GM08714 (cell line): ENCODE data around the gene REPIN1.
A peak's percentile ranks its signal among the peaks of the same experiment; 100 is the strongest.

Experiments
- H3K4me3 ChIP-seq: fragments of 200-500 bp; sonication (Bioruptor generic); 2 replicates; pipeline ENCODE4 v1.5.1; 2014; ENCODE audit warnings: mild to moderate bottlenecking, low read length, inconsistent platforms
- ZNF274 ChIP-seq: IDR thresholded peaks from 2 replicates; pipeline ENCODE4 v1.6.1; 2012; ENCODE audit warnings: mild to moderate bottlenecking, low read depth, low read length

Gene REPIN1

DNA sequence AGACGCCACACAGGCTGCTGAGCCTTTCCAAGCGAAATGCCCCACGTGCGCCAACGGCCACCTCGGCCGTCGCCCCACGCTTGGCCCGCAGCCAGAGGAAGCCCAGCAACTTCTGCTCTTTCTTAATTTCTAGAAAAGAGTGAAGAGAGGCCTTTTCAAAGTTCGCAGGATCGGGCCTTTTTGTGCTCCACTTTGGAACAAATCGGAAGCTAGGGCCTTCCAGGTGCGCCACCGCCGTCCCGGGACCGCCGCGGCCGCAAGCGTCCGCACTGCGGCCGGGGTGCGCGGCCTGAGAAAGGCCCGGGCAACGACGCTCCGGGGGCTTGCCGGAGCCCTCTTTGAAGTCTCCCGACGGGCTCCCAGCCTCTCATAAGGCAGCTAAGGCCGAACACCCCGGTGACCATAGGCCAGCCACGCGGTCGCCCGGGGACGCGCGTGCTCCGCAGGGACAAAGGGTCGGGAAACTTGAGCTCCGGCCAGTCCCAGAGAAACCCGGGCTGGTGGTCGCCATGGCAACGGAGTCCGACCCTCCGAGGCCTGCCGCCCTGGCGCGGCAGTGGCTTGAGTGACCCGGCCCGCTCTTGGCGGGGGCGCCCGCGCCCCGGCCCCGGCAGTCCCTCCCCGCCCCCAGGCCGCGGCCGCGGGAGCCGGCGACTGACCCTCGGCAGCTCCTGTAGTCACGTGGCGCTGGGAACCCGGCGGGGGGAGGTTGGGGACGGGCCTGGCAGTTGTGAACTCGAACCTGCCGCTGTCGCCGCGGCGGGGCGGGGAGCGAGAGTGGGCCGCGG is at the start of gene REPIN1:
Gene REPIN1, plus strand, starts transcription at position 727 of the 788 bp plus-strand sequence. CDS start 890 bp downstream, outside the sequence.
- H3K4me3 ChIP-seq, result peak within 1 kb of the TSS; percentile 77
- TF ChIP-seq ZNF274, result no peak

DNA sequence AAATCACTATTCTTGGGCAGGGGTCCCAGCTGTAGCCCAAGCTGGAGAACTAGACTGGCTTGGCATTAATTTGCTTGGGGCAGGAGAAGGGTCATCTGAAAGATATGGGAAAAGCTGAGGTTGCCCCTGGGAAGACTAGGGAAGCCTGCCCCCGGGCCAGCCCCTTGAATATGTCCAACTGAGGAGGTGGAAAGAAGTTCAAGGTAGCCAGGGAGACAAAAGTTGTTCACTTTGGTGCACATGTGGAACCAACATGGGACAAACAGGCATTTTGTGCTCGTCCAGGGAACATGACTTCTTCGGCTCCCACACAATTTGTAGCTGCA is 46.9 kb upstream of the REPIN1 start:
- TF ChIP-seq ZNF274, result no peak
- H3K4me3 ChIP-seq, result peak overlapping the region; percentile 88; the same call in 1 of the 2 replicates

DNA sequence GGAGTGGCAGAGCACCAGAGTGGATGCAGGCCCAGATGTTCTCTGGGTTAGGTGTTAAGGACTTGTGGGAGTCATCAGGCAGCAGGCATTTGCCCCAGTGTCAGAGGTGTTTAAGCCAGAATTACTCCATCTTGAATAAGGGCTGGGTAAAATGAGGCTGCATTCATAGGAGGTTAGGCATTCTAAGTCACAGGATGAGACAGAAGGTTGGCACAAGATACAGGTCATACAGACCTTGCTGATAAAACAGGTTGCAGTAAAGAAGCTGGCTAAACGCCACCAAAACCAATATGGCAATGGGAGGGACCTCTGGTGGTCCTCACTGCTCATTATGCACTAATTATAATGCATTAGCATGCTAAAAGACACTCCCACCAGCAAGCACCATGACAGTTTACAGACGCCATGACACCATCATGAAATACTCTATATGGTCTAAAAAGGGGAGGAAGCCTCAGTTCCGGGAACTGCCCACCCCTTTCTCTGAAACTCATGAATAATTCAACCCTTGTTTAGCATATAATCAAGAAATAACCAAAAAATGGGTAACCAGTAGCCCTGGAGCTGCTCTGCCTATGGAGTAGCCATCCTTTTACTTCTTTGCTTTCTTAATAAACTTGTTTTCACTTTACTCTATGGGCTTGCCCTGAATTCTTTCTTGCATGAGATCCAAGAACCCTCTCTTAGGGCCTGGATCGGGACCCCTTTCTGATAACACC is 46.3 kb upstream of the REPIN1 start:
- peak overlapping the region; percentile 88 for H3K4me3 ChIP-seq

DNA sequence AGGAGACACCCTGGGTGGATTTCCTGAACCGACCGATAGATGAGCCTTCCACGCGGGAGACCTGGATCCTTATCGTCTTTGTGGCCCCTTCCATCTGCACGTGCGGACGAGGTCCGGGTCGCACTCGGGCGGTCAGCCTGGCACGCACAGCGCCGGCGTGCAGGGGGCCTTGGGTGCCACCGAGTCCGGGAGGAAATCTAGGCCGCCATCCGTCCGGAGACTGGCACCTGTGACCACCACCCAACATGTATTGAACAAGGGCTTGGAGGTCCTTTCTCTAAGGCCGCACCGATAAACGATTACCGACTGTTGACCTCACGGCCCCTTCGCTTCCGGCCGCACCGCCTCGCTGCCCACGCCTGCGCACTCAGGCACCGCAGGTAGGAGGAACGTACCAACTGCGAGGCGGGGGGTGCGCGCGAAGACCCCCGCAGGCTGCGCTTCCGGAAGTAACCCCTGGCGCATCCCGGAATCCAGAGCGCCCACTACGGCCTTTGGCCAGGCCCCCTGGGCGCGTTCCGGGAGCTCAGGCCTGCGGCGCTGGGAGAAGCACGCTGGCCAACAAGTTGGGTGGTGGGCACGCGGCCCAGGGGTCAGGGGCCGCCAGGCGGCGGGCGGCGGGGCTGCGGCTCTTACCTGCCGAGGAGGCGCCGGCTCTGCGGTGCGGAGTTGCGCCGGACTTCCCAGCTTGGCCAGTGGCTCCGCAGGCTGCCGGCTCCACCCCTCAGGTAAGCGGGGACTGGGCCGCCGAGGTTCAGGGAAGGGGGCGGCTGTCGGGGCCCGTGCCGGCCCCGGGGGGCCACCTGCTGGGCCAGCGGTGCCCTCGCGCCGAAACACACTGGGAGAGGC is 45.6 kb upstream of the REPIN1 start, which contains the start of the genes ACTR3C and LRRC61:
Gene ACTR3C, minus strand, starts transcription at position 713 of the 849 bp plus-strand sequence. CDS start 28,249 bp downstream, outside the sequence.
Gene LRRC61, plus strand, starts transcription at position 523 of the 849 bp plus-strand sequence. CDS start 13,507 bp downstream, outside the sequence.
- no peak for TF ChIP-seq ZNF274
- H3K4me3 ChIP-seq, result peak within 1 kb of the TSS; percentile 88

More for the DNA sequence above, 46.3 kb upstream of the REPIN1 start:
- no peak for TF ChIP-seq ZNF274

DNA sequence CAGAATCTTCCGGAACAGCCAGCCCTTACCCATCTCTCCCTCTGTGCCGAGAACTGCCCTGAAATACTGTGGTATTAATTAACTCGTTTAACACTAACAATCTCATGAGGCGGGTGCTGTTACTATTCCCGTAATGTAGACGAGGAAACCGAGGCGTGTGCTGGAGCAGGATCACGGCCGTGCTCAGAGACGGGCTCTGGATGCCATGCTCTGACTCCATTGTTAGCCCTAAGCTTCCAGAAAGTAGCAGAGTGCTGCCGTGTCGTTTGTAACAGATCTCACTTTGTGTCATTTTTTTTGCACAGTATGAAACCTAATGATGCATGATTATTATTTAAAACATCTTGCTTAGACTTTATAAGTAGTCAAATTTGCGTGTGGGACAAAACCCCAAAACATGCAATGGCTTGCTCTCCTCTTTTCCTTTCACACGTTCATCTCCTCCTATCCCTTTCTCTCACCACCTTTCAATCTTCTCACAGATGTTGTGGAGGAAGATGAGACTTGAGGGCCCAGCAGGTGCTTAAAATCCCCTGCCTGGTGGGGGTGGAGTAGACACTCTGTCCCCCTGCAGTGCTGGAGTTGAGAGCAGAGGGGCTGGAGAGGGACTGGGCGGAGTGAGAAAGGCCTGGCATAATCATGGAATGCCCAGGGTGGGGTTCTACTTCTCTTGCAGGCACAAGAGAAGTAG is 44.8 kb upstream of the REPIN1 start:
- no peak for TF ChIP-seq ZNF274
- peak overlapping the region; percentile 88 for H3K4me3 ChIP-seq

DNA sequence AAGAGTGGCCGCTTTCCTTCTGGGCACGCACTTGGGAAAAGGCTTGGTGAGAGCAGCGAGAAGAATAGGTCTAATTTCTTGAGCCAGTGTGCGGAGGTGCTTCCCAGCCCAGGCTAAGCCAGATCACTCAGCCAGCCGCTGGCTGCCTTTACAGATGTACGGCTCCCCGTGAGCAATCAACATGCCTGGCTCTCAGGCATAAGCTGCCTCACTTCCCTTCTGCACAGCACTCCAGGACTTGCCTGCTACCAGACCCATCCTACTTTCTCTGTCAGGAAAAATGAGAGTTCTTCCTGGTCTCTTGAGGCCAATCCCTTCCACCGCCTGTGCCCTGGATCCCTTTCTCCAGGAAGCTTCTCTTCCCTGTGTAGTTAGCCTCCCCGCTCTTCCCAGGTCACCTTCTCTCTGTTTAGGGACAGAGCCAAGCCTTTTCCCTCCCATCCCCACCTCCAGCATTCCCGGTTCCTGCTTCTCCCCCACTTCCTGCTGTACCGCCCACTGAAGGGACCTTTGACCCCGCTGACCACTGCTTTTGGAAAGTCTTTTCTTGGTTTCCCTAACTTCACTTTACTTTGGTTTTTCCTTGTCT is 44.2 kb upstream of the REPIN1 start:
- no peak for TF ChIP-seq ZNF274
- H3K4me3 ChIP-seq, result peak overlapping the region; percentile 88; the same call in 1 of the 2 replicates

DNA sequence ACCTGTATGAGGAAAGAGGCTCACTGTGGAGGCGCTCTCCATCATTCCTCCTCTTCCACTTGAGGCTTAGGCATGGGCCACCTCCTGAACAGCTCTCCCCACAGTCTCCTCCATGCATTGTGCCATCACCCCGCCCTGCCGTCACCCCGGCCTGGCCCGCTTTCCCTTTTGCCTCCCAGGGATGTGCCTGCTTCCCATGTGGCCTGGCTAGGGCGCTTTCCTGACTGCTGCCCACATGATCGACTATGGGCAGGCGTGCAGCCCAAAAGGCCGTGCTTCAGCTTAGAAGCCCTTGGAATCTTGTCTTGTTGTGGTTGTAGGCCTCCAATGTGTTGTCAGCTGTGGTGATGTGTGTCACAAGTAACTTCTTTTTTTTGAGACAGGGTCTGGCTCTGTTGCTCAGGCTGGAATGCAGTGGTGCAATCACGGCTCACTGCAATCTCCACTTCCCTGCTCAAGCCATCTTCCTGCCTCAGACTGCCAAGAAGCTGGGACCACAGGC is 43.5 kb upstream of the REPIN1 start:
- TF ChIP-seq ZNF274, result no peak
- no peak overlapping the region for H3K4me3 ChIP-seq

DNA sequence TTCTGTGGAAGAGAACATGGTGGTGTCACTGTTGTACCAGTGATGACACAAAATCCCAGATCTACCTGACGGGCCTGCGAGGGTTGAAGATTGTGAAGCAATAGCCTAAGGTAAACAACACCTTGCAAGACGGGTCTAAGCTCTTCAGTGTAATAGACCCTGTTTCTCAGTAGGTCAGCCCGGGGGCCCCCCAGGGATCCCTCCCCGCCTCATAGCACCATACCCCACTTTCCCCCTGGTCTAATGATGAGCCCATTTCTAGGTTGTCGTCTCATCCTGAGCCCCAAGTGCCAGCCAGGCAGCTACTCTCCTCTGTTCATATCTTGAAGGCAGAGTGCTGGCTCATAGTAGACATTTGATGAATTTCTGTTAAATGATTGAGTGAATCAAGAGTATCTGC is 42.7 kb upstream of the REPIN1 start:
- no peak for TF ChIP-seq ZNF274
- no peak overlapping the region for H3K4me3 ChIP-seq

DNA sequence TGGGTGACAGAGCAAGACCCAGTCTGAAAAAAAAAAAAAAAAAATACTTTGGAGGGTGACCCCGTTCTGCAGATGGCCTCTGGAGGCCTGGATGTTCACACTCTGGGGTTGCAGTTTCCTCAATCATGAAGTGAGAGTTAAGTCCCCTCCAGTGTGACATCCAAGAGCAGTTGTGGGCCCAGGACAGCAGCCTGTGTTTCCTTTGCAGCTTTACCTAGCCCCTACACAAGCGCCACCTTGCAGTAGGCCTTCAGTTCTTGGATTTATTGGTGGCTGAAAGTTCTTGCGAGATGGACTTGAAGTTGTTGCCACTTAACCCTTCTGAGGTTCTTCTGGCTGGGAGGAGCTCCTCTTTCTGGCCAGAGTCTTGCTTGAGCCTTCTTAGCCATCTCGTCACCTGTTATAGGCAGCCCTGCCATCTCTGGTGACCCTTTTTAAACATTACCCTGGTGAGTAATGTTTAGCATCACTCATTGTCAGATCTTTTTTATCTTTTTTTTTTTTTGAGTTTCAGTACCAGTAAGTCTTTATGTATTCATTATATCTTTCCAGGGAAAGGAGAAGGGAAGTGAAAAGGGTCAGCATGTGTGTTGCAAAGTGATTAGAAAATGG is 41.9 kb upstream of the REPIN1 start:
- no peak for TF ChIP-seq ZNF274
- H3K4me3 ChIP-seq, result no peak overlapping the region

DNA sequence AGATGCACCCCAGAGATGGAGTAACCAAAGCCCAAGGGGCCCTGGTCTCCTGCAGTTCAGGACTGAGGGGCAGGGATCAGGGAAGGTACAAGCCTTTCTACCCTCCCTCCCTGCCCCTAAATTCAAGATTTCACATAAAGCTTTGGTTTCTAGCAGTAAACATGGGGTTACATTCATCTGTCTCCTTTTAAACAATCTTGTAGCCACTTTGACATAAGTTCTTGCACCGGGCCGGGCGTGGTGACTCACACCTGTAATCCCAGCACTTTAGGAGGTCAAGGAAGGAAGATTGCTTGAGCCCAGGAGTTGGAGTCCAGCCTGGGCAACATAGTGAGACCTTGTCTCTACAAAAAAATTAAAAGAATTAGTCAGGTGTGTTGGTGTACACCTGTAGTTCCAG is 41.3 kb upstream of the REPIN1 start:
- no peak for TF ChIP-seq ZNF274
- no peak overlapping the region for H3K4me3 ChIP-seq

DNA sequence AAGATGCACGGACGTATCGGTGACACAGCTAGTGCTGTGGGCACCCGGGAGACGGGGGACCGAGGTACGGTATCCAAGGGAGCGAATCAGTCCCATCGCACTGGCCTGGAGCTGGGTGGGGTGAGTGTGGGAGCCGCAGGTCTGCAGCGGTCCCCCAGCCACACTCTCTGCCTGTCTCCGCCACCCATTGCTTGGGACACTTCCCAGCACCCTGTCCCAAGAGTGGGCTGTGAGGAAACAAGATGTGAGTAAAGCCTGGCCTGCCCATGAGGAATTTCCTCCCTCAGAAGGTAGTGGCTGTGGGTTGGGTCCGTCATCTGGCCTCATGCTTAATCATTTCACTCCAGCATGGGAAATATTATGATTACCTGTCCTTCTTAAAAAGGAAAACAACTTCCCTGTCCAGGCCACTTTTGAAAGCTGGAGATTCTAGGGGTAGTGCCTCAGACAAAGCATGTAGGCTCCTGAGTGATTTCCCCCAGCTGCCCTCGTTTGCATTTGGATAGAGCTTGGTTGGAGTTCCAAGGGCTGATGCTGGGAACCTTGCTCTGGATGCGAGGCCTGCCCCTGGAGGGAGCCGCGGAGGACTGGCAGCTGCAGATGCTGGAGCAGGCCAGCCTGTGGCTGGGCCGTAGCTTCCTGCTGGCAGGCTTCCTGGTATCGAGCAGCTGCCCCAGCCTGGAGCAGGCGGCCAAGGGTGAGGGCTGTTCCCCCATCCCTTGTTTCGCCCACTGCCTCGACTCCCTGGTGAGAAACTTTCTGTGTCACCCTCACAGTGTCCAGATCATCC is 39.1 kb upstream of the REPIN1 start:
- H3K4me3 ChIP-seq, result no peak overlapping the region
- no peak for TF ChIP-seq ZNF274
